ENCODE results near the gene OR51A2. TPM values are rescaled to one million over a fixed set of nuclear protein-coding genes. Genes with fewer than 3 reads are reported as not detected.

OR51A2 gene
- total RNA-seq, 1 experiment from 2014 or later = not detected

DNA sequence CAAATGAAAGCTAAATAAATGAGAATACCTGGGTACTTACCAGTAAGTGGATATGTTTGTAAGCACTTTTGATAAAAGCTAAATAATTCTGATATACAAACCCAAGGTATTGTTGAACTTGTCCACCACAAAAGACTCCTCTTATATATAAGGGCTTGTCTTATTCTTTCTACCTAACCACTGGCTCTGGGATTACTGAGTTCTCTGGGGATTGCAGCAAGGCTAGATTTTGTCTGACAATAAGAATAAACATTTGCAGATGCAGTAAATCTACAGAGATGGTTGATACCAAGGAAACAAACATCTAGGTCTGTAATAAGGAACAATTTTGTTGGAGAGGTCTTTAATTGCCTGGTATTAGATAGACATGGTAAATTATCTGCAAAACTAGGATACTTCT lies 8.0 kb downstream of the OR51A2 start, which contains the start of gene OR51A4:
OR51A4 (minus strand) TSS at position 101 of the 400 bp plus-strand sequence. CDS start 505 bp downstream, outside the sequence.
- POLR2A ChIA-PET = no interaction called here
- ATAC-seq = no peak

More for the DNA sequence above, 8.0 kb downstream of the OR51A2 start, which contains the start of gene OR51A4:
- ChIA-PET CTCF (no interaction called here), RAD21 (ENCODE audit: low non-redundant PET in 1 of 2, low total read pairs in 2 of 2, uncharacterized antibody in 2 of 2, unreplicated experiment in 2 of 2) (no interaction called here)
- no peaks in the 10 kb centered on the region for H3K9me2 ChIP-seq (ENCODE audit: insufficient read depth)
- no TSS peak for BruUV-seq (replicated peaks)
- H4K20me1 ChIP-seq (ENCODE audit: insufficient read depth) = no peaks in the 10 kb centered on the region; the same call in 1 of the 2 replicates
- H2AFZ ChIP-seq (ENCODE audit: low read depth, low read length, poor library complexity, severe bottlenecking) = no peak within 1 kb of the TSS
- H3K4me2 ChIP-seq (ENCODE audit: low read length) = no peak within 1 kb of the TSS
- no peak for DNase-seq (ENCODE audit: low read depth, low spot score)
- no peak within 1 kb of the TSS for H3K9ac ChIP-seq (ENCODE audit: low read length)
- intact Hi-C loops (cut with micrococcal nuclease) = no loop called here
- peaks cover 15% of the 10 kb centered on the region for H3K27me3 ChIP-seq (ENCODE audit: insufficient read depth, low read length)
- TF ChIP-seq EZH2phosphoT487 (IDR thresholded peaks at IDR 0.05; ENCODE audit: borderline replicate concordance) (no peak), CBX3 (IDR thresholded peaks at IDR 0.05; ENCODE audit: low read depth) (no peak), EGR1 (IDR thresholded peaks at IDR 0.05; ENCODE audit: low read depth) (no peak), FOSL1 (IDR thresholded peaks at IDR 0.05; ENCODE audit: low read depth) (no peak), JUND (IDR thresholded peaks at IDR 0.05) (no peak), ELF1 (IDR thresholded peaks at IDR 0.05; ENCODE audit: borderline replicate concordance, low read depth) (no peak), RAD21 (IDR thresholded peaks at IDR 0.05; ENCODE audit: low read depth) (no peak), POLR2AphosphoS5 (IDR thresholded peaks at IDR 0.05; ENCODE audit: low read depth, low read length) (no peak), CEBPB (IDR thresholded peaks at IDR 0.05; ENCODE audit: low read depth) (no peak), TCF7L2 (IDR thresholded peaks at IDR 0.05; ENCODE audit: borderline replicate concordance, extremely low read depth, insufficient read depth, insufficient read length) (no peak), ZFX (IDR thresholded peaks at IDR 0.05) (no peak), YY1 (IDR thresholded peaks at IDR 0.05; ENCODE audit: extremely low read depth, insufficient replicate concordance, low read depth, low read length) (no peak)
- TF ChIP-seq, protein P1, sequence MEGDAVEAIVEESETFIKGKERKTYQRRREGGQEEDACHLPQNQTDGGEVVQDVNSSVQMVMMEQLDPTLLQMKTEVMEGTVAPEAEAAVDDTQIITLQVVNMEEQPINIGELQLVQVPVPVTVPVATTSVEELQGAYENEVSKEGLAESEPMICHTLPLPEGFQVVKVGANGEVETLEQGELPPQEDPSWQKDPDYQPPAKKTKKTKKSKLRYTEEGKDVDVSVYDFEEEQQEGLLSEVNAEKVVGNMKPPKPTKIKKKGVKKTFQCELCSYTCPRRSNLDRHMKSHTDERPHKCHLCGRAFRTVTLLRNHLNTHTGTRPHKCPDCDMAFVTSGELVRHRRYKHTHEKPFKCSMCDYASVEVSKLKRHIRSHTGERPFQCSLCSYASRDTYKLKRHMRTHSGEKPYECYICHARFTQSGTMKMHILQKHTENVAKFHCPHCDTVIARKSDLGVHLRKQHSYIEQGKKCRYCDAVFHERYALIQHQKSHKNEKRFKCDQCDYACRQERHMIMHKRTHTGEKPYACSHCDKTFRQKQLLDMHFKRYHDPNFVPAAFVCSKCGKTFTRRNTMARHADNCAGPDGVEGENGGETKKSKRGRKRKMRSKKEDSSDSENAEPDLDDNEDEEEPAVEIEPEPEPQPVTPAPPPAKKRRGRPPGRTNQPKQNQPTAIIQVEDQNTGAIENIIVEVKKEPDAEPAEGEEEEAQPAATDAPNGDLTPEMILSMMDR (IDR thresholded peaks at IDR 0.05 in 2 of 3, conservative IDR thresholded peaks at IDR 0.05 in 1 of 3; ENCODE audit: borderline replicate concordance in 1 of 3, insufficient read depth in 1 of 3, low read depth in 2 of 3, low read length in 2 of 3) = no peak
- TF ChIP-seq, protein P2, sequence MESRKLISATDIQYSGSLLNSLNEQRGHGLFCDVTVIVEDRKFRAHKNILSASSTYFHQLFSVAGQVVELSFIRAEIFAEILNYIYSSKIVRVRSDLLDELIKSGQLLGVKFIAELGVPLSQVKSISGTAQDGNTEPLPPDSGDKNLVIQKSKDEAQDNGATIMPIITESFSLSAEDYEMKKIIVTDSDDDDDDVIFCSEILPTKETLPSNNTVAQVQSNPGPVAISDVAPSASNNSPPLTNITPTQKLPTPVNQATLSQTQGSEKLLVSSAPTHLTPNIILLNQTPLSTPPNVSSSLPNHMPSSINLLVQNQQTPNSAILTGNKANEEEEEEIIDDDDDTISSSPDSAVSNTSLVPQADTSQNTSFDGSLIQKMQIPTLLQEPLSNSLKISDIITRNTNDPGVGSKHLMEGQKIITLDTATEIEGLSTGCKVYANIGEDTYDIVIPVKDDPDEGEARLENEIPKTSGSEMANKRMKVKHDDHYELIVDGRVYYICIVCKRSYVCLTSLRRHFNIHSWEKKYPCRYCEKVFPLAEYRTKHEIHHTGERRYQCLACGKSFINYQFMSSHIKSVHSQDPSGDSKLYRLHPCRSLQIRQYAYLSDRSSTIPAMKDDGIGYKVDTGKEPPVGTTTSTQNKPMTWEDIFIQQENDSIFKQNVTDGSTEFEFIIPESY (IDR thresholded peaks at IDR 0.05; ENCODE audit: extremely low read depth, insufficient replicate concordance, low read length) = no peak
- no peak within 1 kb of the TSS for H3K27ac ChIP-seq (ENCODE audit: low read depth, low read length)
- no peaks in the 10 kb centered on the region for H3K79me2 ChIP-seq (ENCODE audit: insufficient read depth, low read length)
- H3K4me1 ChIP-seq (ENCODE audit: control insufficient read depth in 1 of 2, insufficient read depth in 2 of 2, low read length in 2 of 2) = no peaks in the 10 kb centered on the region
- H3K4me3 ChIP-seq (replicated peaks in 1 of 2; ENCODE audit: low read depth in 1 of 2, low read length in 2 of 2) = no peak within 1 kb of the TSS
- no peaks in the 10 kb centered on the region for H3K36me3 ChIP-seq (ENCODE audit: control insufficient read depth in 1 of 2, insufficient read depth in 2 of 2, low read length in 2 of 2)
- H3K9me3 ChIP-seq (ENCODE audit: control insufficient read depth in 1 of 2, insufficient read depth in 1 of 2, low read depth in 1 of 2, low read length in 2 of 2) = no peaks in the 10 kb centered on the region
